K562 (cell line): Measurements from ENCODE around the gene CCR5AS.

Source experiments
- BCLAF1 ChIP-seq, 2 experiments: fragments of 450-650 bp in 1 of 2; IDR thresholded peaks; 2 replicates each; pipeline ENCODE4 v1.6.1; 2011 to 2017; ENCODE audit warnings: low read depth in 2 of 2, antibody characterized with exemption in 1 of 2, borderline replicate concordance in 1 of 2, low read length in 1 of 2, mild to moderate bottlenecking in 1 of 2, mixed read lengths in 1 of 2; ENCODE audit not compliant: control insufficient read depth in 1 of 2
- BHLHE40 ChIP-seq: IDR thresholded peaks from 2 replicates; pipeline ENCODE4 v1.6.1; 2011; ENCODE audit warnings: low read length, improper control_type of control experiment
- E2F4 ChIP-seq: sonication (generic); formaldehyde crosslinking; IDR thresholded peaks from 2 replicates; pipeline ENCODE4 v1.8.0; 2022; ENCODE audit warnings: mild to moderate bottlenecking, low read depth, missing genetic modification reagents
- ELF2 ChIP-seq: fragments of 250-450 bp; sonication (Bioruptor Pico); IDR thresholded peaks from 2 replicates; pipeline ENCODE4 v1.5.0; 2021; ENCODE audit warnings: mild to moderate bottlenecking
- ELK1 ChIP-seq: sonication (generic); formaldehyde crosslinking; IDR thresholded peaks from 2 replicates; pipeline ENCODE4 v1.8.1; 2022; ENCODE audit warnings: missing genetic modification reagents
- KAT2B ChIP-seq: IDR thresholded peaks from one replicate; pipeline ENCODE4 v1.6.1; 2012; ENCODE audit warnings: low read depth, mild to moderate bottlenecking, control low read depth, inconsistent platforms, low read length, moderate library complexity
- MGA ChIP-seq: fragments of 450-650 bp; IDR thresholded peaks from 2 replicates; pipeline ENCODE4 v1.6.1; 2016; ENCODE audit warnings: mild to moderate bottlenecking, moderate library complexity
- PRMT5 ChIP-seq: sonication (generic); formaldehyde crosslinking; IDR thresholded peaks from 2 replicates; pipeline ENCODE4 v1.5.0; 2020; ENCODE audit warnings: missing genetic modification reagents
- SREBF2 ChIP-seq: sonication (generic); formaldehyde crosslinking; IDR thresholded peaks from 2 replicates; pipeline ENCODE4 v1.4.0; 2020; ENCODE audit warnings: mild to moderate bottlenecking, missing genetic modification reagents
- ZNF75A ChIP-seq: fragments of 450-650 bp; formaldehyde crosslinking; IDR thresholded peaks from 2 replicates; pipeline ENCODE4 v1.4.0; 2020; ENCODE audit warnings: mild to moderate bottlenecking

The CCR5AS gene

GRCh38 chr3:46405301-46406019 is 1.4 kb downstream of the CCR5AS start (continued):
- TF ChIP-seq MGA (peak; percentile 57), BHLHE40 (no peak), KAT2B (no peak), PRMT5 (CRISPR knock-in tag) (no peak), ELK1 (no peak), E2F4 (no peak), ZNF75A (CRISPR knock-in tag) (no peak), BCLAF1 (IDR thresholded peaks at IDR 0.05; ENCODE audit: borderline replicate concordance in 1 of 2, control insufficient read depth in 1 of 2, low read depth in 2 of 2, low read length in 1 of 2) (no peak), ELF2 (CRISPR knock-in tag) (no peak), SREBF2 (CRISPR knock-in tag) (no peak)
